ENCODE data around the gene ADK.

ADK gene

DNA sequence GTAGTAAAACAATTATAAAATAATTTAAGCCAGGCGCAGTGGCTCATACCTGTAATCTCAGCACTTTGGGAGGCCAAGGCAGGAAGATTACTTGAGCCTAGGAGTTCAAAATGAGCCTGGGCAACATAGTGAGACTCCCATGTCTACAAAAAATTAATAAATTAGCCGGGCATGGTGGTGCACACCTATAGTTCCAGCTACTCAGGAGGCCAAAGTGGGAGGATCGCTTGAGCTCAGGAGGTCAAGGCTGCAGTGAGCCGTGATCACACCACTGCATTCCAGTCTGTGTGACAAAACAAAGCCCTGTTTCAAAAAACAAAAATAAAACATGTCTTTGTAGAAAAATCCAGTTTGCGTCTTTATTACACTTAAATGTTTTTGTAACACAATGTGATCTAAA is 533.4 kb downstream of the ADK start:
- no peak for DNase-seq

GRCh38 chr10:74685564-74685963 is 534.5 kb downstream of the ADK start:
- DNase-seq, result no peak

GRCh38 chr10:74690393-74690792 is 539.4 kb downstream of the ADK start:
- no peak for DNase-seq

- no peak for DNase-seq
These were observed 540.1 kb downstream of the ADK start for GRCh38 chr10:74691164-74691563.

- DNase-seq, result no peak
These were observed 553.8 kb downstream of the ADK start for GRCh38 chr10:74704629-74705357.

- DNase-seq, result no peak
These were observed 554.4 kb downstream of the ADK start for GRCh38 chr10:74705358-74705980.

GRCh38 chr10:74706966-74707365 is 555.9 kb downstream of the ADK start:
- DNase-seq, result no peak

DNA sequence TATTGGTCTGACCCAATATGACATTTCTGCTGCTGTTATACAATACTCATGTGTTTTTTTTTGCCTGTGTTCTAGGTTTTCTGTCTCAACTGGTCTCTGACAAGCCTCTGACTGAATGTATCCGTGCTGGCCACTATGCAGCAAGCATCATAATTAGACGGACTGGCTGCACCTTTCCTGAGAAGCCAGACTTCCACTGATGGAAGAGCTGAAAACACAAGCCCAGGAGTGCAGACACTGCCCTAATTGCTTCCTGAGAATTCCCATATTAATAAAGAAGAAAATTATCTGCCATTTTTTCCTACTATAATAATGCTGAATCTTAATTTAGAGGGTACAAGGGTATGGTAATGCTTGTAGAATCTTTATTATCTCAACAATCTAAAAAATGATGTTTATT is 557.2 kb downstream of the ADK start:
- DNase-seq, result no peak

GRCh38 chr10:74718208-74718607 is 567.2 kb downstream of the ADK start:
- no peak for DNase-seq

- DNase-seq, result no peak
These were observed 577.2 kb downstream of the ADK start for GRCh38 chr10:74728225-74728624.

GRCh38 chr10:74730246-74730645 is 579.2 kb downstream of the ADK start:
- no peak for DNase-seq

DNA sequence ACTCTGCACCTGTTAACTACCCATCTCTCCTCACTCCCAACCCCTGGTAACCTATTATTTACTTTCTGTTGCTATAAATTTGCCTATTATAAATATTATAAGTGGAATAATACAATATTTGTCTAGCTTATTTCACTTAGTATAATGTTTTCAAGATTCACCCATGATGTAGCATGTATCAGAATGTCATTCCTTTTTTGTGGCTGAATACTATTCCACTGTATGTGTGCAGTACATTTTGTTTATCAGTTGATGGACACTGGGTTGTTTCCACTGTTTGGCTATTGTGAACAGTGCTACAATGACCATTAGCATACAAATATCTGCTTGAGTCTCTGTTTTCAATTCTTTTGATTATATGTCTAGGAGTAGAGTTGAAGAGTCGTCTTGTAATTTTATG is 582.6 kb downstream of the ADK start:
- no peak for DNase-seq

- DNase-seq, result no peak
These were observed 585.0 kb downstream of the ADK start for GRCh38 chr10:74736029-74736428.

DNA sequence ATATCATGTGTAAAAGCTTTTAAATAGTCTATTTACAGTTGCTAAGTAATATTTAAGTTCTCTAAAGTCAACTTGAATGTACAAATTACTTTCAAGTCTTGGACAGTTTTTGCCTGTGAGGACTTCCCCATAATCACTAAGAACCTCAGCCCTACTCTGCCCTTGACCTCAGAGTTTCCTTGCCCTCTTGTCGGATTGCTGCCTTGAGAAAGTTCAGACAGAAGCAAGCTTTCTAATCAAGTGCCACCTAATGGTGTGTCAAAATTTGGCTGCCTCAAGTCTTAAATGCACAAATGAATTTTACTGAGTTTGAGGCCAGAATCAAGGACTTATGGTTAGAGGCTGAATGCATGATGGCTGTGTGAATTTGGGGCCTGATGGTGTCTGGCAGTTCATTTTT is 587.0 kb downstream of the ADK start:
- DNase-seq, result no peak

DNA sequence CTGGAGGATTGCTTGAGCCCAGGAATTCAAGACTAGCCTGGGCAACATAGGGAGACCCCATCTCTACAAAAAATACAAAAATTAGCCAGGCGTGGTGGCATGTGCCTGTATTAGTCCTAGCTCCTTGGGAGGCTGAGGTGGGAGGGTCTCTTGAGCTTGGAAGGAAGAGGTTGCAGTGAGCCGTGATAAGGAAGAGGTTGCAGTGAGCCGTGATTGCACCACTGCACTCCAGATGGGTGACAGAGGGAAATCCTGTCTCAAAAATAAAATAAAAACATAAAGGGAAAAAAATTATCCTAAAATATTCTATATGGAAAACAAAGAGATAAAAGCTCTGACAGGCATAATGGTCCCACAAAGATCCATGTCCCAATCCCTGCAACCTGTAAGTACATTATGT is 587.5 kb downstream of the ADK start:
- no peak for DNase-seq

GRCh38 chr10:74738985-74739567 is 588.1 kb downstream of the ADK start:
- no peak for DNase-seq

DNA sequence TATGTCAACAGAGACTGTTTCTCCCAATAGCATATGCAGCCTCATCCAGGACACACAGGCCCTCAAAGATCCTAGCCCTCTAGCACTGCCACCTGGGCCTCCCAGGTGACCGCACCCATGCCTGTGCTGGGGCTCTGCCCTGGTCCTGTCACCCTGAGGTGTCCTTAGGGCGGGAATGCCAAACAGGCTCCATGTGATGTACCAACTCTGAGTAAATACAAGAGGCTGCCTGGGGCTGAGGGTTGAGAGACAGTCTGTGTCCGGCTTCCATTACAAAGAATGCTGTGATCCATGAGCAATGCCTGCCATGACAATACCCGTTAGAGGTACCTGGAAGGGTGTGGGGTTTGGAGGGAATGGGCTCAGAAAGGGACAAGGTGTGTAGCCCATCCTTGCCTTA is 592.4 kb downstream of the ADK start:
- no peak for DNase-seq

- no peak for DNase-seq
These were observed 594.4 kb downstream of the ADK start for GRCh38 chr10:74745449-74745848.

- DNase-seq, result no peak
These were observed 595.8 kb downstream of the ADK start for GRCh38 chr10:74746813-74747212.

DNA sequence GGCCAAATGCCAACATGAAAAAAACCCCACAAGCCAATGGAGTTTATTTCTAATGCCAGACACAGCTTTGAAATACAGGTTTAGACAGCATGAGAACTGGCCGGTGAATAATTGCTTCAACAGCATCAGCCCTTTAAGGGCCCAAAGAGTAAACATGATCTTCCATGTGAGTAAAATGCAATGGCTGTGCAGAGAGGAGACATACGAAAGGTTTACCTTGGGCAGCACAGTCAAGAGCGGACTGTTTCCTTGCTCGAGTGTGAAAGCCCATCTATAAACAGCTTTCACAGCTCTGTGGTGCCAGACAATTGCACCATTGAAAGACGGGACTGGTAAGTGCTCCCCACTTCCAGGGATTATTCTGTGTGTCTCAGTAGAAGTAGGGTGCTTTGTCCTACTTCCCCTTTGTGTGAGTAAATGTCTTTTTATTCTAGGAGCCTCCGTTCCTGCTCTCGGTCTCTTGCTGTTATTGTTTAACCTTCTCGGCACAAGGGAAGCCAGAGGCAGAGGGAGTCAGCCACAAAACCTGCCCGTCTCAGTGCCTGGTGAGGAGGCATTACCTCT is 597.5 kb downstream of the ADK start:
- DNase-seq, result no peak

GRCh38 chr10:74750848-74751274 is 599.8 kb downstream of the ADK start:
- no peak for DNase-seq

DNA sequence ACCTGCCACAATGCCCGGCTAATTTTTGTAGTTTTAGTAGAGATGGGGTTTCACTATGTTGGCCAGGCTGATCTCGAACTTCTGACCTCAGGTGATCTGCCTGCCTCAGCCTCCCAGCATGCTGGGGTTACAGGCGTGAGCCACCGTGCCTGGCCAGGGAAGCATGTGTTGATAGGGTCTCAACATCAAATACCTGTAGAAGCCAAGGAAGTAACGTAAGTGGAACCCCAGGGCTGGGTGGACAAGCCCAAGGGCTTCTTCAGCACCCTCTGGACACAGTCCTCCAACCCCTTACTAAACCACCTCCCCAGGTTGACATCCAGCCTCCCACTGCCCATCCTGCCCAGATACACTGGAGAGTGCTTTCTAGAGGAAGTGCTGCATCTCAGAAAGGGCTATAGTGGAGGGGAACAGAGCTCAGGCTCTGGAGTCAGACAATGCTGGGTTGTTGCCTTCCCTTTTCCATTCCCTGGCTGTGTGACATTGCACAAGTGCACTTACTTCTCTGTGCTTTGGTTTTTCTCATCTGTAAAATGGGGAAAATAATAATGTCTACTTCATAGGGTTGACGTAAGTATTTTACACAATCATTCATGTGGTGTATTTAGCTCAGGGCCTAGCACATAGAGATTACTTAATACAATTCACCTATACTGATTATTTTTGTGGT is 601.5 kb downstream of the ADK start:
- DNase-seq, result no peak

DNA sequence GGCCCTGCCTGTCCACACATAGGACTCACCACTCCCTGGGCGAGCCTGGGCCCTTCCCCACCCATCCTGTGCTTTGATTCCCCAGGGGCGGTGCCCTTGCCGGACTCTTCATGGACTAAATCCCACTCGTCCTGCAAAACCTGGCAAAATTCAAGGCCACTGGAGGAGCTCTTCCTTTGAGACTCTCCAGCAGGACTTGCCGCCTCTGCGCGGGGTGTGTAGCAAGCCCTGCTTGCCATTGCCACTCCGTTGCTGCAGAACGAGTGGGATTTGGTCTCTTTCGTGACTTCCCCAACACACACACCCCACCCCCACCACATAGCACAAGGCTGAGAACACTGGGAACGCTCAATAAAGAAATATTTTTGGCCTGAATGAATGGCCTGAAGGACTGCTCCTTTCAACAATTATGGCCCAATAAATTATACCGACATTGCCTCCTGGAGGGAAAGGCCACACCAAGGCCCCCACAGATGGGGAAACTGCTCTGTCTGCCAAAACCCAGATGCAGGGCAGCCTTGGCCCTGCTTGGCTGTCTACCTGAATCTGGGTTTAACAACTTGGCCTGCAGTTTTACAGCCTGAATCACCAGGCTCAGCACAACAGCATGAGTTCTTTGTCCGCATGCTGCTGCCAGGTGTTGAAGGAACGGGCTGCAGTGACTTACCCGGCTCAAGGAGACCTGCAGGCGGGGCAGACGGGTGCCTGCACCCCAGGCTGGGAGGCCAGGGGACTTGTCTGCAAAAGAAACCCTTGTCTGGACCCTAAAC is 602.6 kb downstream of the ADK start:
- DNase-seq, result no peak

Data from activated CD4-positive, CD25-positive, alpha-beta regulatory T cell treated with anti-CD3 and anti-CD28 coated beads, Interleukin-2, amount 50 U/mL, for 72 hours (primary cell).